Measurements from ENCODE around the gene SPDYE1. TPM values are rescaled to one million over a fixed set of nuclear protein-coding genes. Genes with fewer than 3 reads are reported as not detected.

The SPDYE1 gene
- total RNA-seq, 1 experiment from 2014 or later, result not detected

DNA sequence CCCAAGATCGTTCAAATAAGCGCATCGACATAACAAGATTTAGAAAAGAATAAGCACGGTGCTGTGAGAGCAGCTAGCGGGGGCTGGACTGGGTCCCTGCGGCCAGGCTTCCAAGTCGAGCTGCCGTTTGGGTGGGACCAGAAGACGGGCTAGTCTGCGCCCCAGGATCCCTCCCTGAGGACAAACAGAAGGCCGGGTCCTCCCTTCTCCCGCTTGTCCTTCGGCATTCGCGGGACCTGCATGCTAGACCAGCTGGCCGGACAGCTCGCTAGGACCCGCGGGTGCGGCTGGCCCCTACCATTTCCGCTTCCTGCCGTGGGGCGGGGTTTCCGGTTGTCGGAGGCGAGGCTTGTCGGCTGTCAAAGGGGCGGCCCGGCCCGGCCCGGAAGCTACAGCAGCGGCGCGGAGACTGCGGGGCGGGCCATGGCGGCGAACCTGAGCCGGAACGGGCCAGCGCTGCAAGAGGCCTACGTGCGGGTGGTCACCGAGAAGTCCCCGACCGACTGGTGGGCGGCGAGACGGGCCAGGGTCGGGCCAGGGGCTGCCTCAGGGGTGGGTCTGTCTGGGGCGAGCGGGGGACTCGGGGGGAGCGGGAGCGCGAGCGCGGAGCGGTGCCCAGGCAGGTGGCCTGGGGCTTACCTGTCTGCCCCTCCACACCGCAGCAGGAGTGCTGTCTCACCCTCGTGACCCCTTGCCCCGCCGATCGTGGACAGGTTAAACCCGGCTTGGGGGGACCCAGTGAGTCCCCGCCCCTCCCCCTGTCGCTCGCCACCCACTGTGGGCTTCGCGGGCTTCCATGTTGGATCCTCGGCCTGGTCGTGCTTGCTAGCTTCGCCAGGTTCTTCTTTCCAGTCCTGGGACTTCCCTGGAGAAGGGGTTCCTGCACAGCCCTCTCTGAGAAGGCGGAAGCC is 46.9 kb downstream of the SPDYE1 start, which contains the start of gene DBNL:
TSS of gene DBNL (plus strand) at position 388 of the 911 bp plus-strand sequence. CDS start at position 424, 36 bp downstream.
- peak; percentile 92 for DNase-seq (ENCODE audit: low read depth)

- DNase-seq (ENCODE audit: low read depth), result peak; percentile 73
Observed at GRCh38 chr7:44045226-44046014, 47.7 kb downstream of the SPDYE1 start.

- no peak for DNase-seq (ENCODE audit: low read depth)
Observed at GRCh38 chr7:44046321-44047061, 48.8 kb downstream of the SPDYE1 start.

GRCh38 chr7:44048031-44048795 is 50.5 kb downstream of the SPDYE1 start:
- no peak for DNase-seq (ENCODE audit: low read depth)

GRCh38 chr7:44050121-44050914 is 52.6 kb downstream of the SPDYE1 start:
- DNase-seq (ENCODE audit: low read depth), result no peak

DNA sequence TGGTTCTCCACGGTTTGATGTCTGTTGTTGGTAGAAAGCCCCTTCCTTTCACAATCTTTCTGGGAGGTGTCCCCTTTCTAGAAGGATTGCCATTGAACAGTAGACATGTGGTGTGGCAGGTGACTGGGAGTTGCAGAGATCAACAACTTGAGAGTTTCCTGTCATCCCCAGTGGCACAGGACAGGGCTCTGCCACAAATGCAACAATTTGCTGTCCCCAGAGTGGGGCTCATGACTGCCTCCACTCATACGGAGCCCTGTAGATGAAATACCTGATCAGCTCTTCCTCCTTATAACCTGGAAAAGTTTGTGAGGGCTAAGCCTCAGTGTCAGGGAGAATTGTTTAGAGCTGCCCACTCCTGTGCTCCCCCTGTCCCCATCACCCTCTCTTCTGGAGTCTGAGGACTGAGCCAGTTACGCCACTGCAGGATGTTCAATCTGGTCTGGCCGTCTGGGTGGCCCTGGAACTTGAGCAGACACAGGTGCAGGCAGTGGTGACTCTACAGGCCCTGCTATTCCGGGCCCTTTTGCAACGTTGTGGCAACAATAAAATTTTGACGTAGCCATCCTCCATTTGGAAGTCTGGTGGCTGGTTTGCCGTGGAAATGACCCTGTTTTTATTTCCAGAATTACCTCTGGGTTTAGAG is 53.3 kb downstream of the SPDYE1 start:
- no peak for DNase-seq (ENCODE audit: low read depth)

- no peak for DNase-seq (ENCODE audit: low read depth)
Observed at GRCh38 chr7:44051611-44052220, 54.0 kb downstream of the SPDYE1 start.

GRCh38 chr7:44052771-44053365 is 55.2 kb downstream of the SPDYE1 start:
- DNase-seq (ENCODE audit: low read depth), result no peak

- no peak for DNase-seq (ENCODE audit: low read depth)
Observed at GRCh38 chr7:44056681-44057080, 59.0 kb downstream of the SPDYE1 start.

GRCh38 chr7:44057181-44057848 is 59.6 kb downstream of the SPDYE1 start:
- DNase-seq (ENCODE audit: low read depth), result no peak

DNA sequence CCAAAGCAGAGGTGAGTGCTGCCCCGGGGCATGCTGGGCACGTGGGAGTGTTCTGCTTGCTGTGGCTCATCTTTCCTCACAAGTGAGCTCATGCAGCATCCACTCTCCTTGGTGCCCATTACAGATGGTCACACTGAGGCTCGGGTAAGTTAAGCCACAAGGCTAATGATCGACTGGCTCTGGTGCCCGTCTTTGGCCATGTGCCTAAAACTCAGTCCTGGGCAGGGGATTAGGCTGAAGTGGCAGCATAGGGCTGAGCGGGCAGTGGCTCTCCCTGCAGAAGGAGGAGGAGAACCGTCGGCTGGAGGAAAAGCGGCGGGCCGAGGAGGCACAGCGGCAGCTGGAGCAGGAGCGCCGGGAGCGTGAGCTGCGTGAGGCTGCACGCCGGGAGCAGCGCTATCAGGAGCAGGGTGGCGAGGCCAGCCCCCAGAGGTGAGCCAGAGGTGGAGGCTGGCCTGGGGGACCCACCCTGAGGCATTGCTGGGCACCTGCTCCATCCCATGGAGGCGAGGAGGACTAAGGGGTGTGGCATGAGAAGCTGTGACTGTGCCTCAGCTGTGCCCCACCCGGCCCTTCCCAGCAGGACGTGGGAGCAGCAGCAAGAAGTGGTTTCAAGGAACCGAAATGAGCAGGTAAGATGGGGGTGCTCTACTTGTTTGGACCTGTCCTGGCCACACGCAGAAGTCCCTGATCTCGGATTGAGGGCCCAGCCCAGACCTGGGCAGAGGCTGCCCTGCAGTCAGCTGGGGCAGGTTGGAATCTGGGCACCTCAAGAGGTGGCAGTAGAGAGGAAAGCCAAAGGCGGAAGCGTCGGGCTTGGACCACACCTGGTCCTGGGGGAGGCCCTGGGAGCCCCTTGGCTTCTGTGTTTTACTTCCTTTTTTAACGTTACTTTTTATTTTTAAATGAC is 60.4 kb downstream of the SPDYE1 start:
- no peak for DNase-seq (ENCODE audit: low read depth)

- DNase-seq (ENCODE audit: low read depth), result no peak
Observed at GRCh38 chr7:44058759-44059218, 61.1 kb downstream of the SPDYE1 start.

DNA sequence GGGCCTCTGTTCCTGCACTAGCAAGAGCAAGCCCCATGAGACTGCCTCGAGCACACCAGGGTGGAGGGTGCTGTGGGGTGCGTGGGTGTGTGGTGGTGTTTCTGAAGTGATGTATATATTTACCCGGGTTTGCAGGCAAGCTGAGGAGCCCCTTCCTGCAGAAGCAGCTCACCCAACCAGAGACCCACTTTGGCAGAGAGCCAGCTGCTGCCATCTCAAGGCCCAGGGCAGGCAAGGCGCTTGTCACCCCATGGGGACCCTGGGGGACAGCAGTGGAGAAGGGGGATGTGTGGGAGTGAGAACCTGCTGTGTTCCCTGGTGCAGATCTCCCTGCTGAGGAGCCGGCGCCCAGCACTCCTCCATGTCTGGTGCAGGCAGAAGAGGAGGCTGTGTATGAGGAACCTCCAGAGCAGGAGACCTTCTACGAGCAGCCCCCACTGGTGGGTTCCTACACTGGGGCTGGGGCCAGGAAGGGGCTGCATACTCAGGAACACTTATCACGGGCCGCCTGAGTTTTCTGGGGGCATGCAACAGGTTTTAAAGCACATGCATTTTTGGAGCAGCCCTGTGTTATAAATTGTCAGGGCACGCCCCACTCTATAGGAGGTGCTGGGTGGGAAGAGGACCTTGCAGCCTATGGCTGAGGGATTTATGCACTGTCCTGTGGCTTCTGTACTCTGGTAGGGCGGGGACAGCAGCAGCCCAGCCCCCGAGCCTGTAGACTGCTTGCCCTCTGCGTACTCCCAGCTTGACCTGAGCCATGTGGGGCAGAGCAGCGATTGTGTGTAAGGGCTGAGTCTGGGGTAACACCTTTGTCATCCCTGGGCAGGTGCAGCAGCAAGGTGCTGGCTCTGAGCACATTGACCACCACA is 61.8 kb downstream of the SPDYE1 start:
- DNase-seq (ENCODE audit: low read depth), result no peak

All from RPMI7951 (cell line).